Right hindlimb (tissue), 1 donor: Measurements from ENCODE around the gene YWHAG.
"Not testable (repeated sequence)": the region's sequence is repeated elsewhere in the genome, so short reads cannot be mapped to it uniquely, and the experiment has no call there.

Source experiments
- DNase-seq: peaks from one replicate; pipeline ENCODE4 v3.0.0-alpha.2; 2018

YWHAG gene

GRCh38 chr7:76358481-76359110, at the start of gene YWHAG:
Gene YWHAG (minus strand): TSS chr7:76358991. CDS start chr7:76358808, 183 bp downstream.
- DNase-seq = peak; percentile 96

GRCh38 chr7:76408121-76408560, 49.4 kb upstream of the YWHAG start:
- DNase-seq = no peak

GRCh38 chr7:76407718-76408117, 48.9 kb upstream of the YWHAG start:
- no peak for DNase-seq

GRCh38 chr7:76405738-76406137, 46.9 kb upstream of the YWHAG start:
- DNase-seq = no peak

- no peak for DNase-seq
These were observed 45.1 kb upstream of the YWHAG start for GRCh38 chr7:76403780-76404494.

GRCh38 chr7:76403097-76403496, 44.3 kb upstream of the YWHAG start:
- not testable (repeated sequence) for DNase-seq

- no peak for DNase-seq
These were observed 41.5 kb upstream of the YWHAG start for GRCh38 chr7:76400248-76400647.

GRCh38 chr7:76397409-76398183, 38.8 kb upstream of the YWHAG start:
- peak; percentile 79 for DNase-seq

GRCh38 chr7:76396864-76397263, 38.1 kb upstream of the YWHAG start:
- no peak for DNase-seq

- peak; percentile 71 for DNase-seq
These were observed 37.4 kb upstream of the YWHAG start for GRCh38 chr7:76395965-76396726.

- not testable (repeated sequence) for DNase-seq
These were observed 36.8 kb upstream of the YWHAG start for GRCh38 chr7:76395605-76395964.

GRCh38 chr7:76394957-76395356, 36.2 kb upstream of the YWHAG start:
- DNase-seq = no peak

- peak; percentile 96 for DNase-seq
These were observed 34.6 kb upstream of the YWHAG start for GRCh38 chr7:76393116-76394031.

GRCh38 chr7:76392531-76393115, 33.8 kb upstream of the YWHAG start:
- DNase-seq = no peak

- no peak for DNase-seq
These were observed 31.3 kb upstream of the YWHAG start for GRCh38 chr7:76390092-76390491.

GRCh38 chr7:76387789-76388188, 29.0 kb upstream of the YWHAG start:
- DNase-seq = not testable (repeated sequence)

GRCh38 chr7:76386691-76387260, 28.0 kb upstream of the YWHAG start:
- no peak for DNase-seq

GRCh38 chr7:76383089-76383944, 24.5 kb upstream of the YWHAG start:
- DNase-seq = no peak

- no peak for DNase-seq
These were observed 23.0 kb upstream of the YWHAG start for GRCh38 chr7:76381814-76382213.

- DNase-seq = no peak
These were observed 21.8 kb upstream of the YWHAG start for GRCh38 chr7:76380623-76380966.
